HCT116 (cell line): ENCODE data around the gene FGGY. TPM values are rescaled to one million over a fixed set of nuclear protein-coding genes. Genes with fewer than 3 reads are reported as not detected.

Experiments
- ATAC-seq: fragments of 200-7000 bp; cut with Tn5 transposase; 2 replicates; pipeline ENCODE4 v1.9.1; 2020; ENCODE audit warnings: mild to moderate bottlenecking, moderate library complexity
- BruUV-seq: library from RNA; stranded (reverse); fragments of 400-500 nt; replicated peaks from 2 replicates; lab custom pipeline; 2021; lab: Mats Ljungman, UMichigan
- CTCF ChIA-PET: fragments of 300-600 bp; sonication (Branson Sonifier 250); formaldehyde crosslinking; loops from one replicate; lab custom pipeline; 2021; ENCODE audit warnings: antibody characterized with exemption; lab: Charles Lee
- POLR2A ChIA-PET: fragments of 300-600, 350-600 bp; sonication (Branson Sonifier 250); formaldehyde crosslinking; loops from one replicate; lab custom pipeline; 2021; ENCODE audit warnings: antibody characterized with exemption; lab: Charles Lee
- RAD21 ChIA-PET, 2 experiments: fragments of 300-600 bp; sonication (Branson Sonifier 250); formaldehyde crosslinking; loops; one replicate each; lab custom pipeline; 2023; ENCODE audit warnings: low total read pairs in 2 of 2; ENCODE audit not compliant: uncharacterized antibody in 2 of 2, unreplicated experiment in 2 of 2, low non-redundant PET in 1 of 2; lab: Charles Lee
- DNase-seq: peaks from one replicate; pipeline ENCODE4 v3.0.0-alpha.2; 2010; ENCODE audit warnings: low read depth, low spot score
- H2AFZ ChIP-seq: fragments of 200-600 bp; shearing (Covaris generic), sonication (generic); 2 replicates; pipeline ENCODE4 v1.6.1; 2017; ENCODE audit warnings: low read depth, mixed run types, mixed read lengths, antibody characterized with exemption, low read length; ENCODE audit not compliant: poor library complexity, severe bottlenecking
- H3K27ac ChIP-seq: 2 replicates; pipeline ENCODE4 v1.5.1; 2012; ENCODE audit warnings: low read depth, low read length
- H3K27me3 ChIP-seq: fragments of 200-600 bp; sonication (generic); 2 replicates; pipeline ENCODE4 v1.6.1; 2016; ENCODE audit warnings: mixed run types, low read length, mixed read lengths; ENCODE audit not compliant: insufficient read depth
- H3K36me3 ChIP-seq, 2 experiments: fragments of 200-500 bp in 1 of 2; fragments of 200-600 bp in 1 of 2; sonication (Bioruptor generic) in 1 of 2; sonication (generic) in 1 of 2; 2 replicates each; pipeline versions ENCODE4 v1.5.1 to v1.6.1; 2014 to 2016; ENCODE audit warnings: low read length in 2 of 2, inconsistent platforms in 1 of 2, mixed read lengths in 1 of 2, mixed run types in 1 of 2; ENCODE audit not compliant: insufficient read depth in 2 of 2, control insufficient read depth in 1 of 2
- H3K4me1 ChIP-seq, 2 experiments: fragments of 200-600 bp in 1 of 2; sonication (generic) in 1 of 2; 2 replicates each; pipeline versions ENCODE4 v1.5.1 to v1.6.1; 2012 to 2017; ENCODE audit warnings: low read length in 2 of 2, inconsistent platforms in 1 of 2, mild to moderate bottlenecking in 1 of 2, mixed read lengths in 1 of 2, mixed run types in 1 of 2, moderate library complexity in 1 of 2; ENCODE audit not compliant: insufficient read depth in 2 of 2, control insufficient read depth in 1 of 2
- H3K4me2 ChIP-seq: fragments of 200-600 bp; sonication (generic); 2 replicates; pipeline ENCODE4 v1.6.1; 2017; ENCODE audit warnings: mixed run types, low read length, mixed read lengths
- H3K4me3 ChIP-seq, 2 experiments: fragments of 200-600 bp in 1 of 2; sonication (generic) in 1 of 2; replicated peaks in 1 of 2; 2 replicates each; pipeline ENCODE4 v1.5.1; 2011 to 2016; ENCODE audit warnings: low read length in 2 of 2, control low read depth in 1 of 2, low read depth in 1 of 2, mild to moderate bottlenecking in 1 of 2, mixed read lengths in 1 of 2, mixed run types in 1 of 2
- H3K79me2 ChIP-seq: fragments of 200-600 bp; sonication (generic); 2 replicates; pipeline ENCODE4 v1.6.1; 2017; ENCODE audit warnings: mild to moderate bottlenecking, mixed run types, low read length, moderate library complexity, mixed read lengths; ENCODE audit not compliant: insufficient read depth
- H3K9ac ChIP-seq: fragments of 200-600 bp; sonication (generic); 2 replicates; pipeline ENCODE4 v1.6.1; 2016; ENCODE audit warnings: low read length, mixed read lengths
- H3K9me2 ChIP-seq: fragments of 200-600 bp; sonication (generic), shearing (Covaris generic); 2 replicates; pipeline ENCODE4 v1.6.1; 2017; ENCODE audit warnings: mixed run types, mild to moderate bottlenecking, moderate library complexity; ENCODE audit not compliant: insufficient read depth
- H3K9me3 ChIP-seq, 2 experiments: fragments of 200-500 bp in 1 of 2; fragments of 200-600 bp in 1 of 2; sonication (Bioruptor generic) in 1 of 2; sonication (generic) in 1 of 2; 2 replicates each; pipeline ENCODE4 v1.6.1; 2014 to 2017; ENCODE audit warnings: low read length in 2 of 2, mixed read lengths in 2 of 2, inconsistent platforms in 1 of 2, low read depth in 1 of 2, mild to moderate bottlenecking in 1 of 2, mixed run types in 1 of 2, moderate library complexity in 1 of 2; ENCODE audit not compliant: control insufficient read depth in 1 of 2, insufficient read depth in 1 of 2
- H4K20me1 ChIP-seq: fragments of 200-600 bp; sonication (generic), shearing (Covaris generic); 2 replicates; pipeline ENCODE4 v1.6.1; 2017; ENCODE audit warnings: mixed run types, mild to moderate bottlenecking, moderate library complexity; ENCODE audit not compliant: insufficient read depth
- CBX3 ChIP-seq: IDR thresholded peaks from 2 replicates; pipeline ENCODE4 v1.6.1; 2012; ENCODE audit warnings: low read depth
- CEBPB ChIP-seq: IDR thresholded peaks from 2 replicates; pipeline ENCODE4 v1.6.1; 2012; ENCODE audit warnings: low read depth
- EGR1 ChIP-seq: IDR thresholded peaks from 2 replicates; pipeline ENCODE4 v1.6.1; 2012; ENCODE audit warnings: low read depth
- ELF1 ChIP-seq: IDR thresholded peaks from 2 replicates; pipeline ENCODE4 v1.6.1; 2012; ENCODE audit warnings: low read depth, borderline replicate concordance
- EZH2 ChIP-seq: fragments of 200-600 bp; sonication (generic); IDR thresholded peaks from 2 replicates; pipeline ENCODE4 v1.6.1; 2017; ENCODE audit warnings: antibody characterized with exemption, mixed run types
- EZH2phosphoT487 ChIP-seq: fragments of 200-600 bp; IDR thresholded peaks from 2 replicates; pipeline ENCODE4 v1.6.1; 2018; ENCODE audit warnings: antibody characterized with exemption, borderline replicate concordance
- FOSL1 ChIP-seq: IDR thresholded peaks from 2 replicates; pipeline ENCODE4 v1.6.1; 2012; ENCODE audit warnings: low read depth
- MAX ChIP-seq: IDR thresholded peaks from 2 replicates; pipeline ENCODE4 v1.6.1; 2012
- POLR2A ChIP-seq: IDR thresholded peaks from 2 replicates; pipeline ENCODE4 v1.7.0; 2011; ENCODE audit warnings: borderline replicate concordance; ENCODE audit not compliant: insufficient read depth, insufficient read length; ENCODE audit errors: extremely low read depth
- POLR2AphosphoS5 ChIP-seq: IDR thresholded peaks from 2 replicates; pipeline ENCODE4 v1.6.1; 2011; ENCODE audit warnings: mild to moderate bottlenecking, low read depth, low read length, moderate library complexity
- RAD21 ChIP-seq: IDR thresholded peaks from 2 replicates; pipeline ENCODE4 v1.6.1; 2012; ENCODE audit warnings: low read depth, mild to moderate bottlenecking
- SIN3A ChIP-seq: IDR thresholded peaks from 2 replicates; pipeline ENCODE4 v1.6.1; 2012; ENCODE audit warnings: low read depth
- SP1 ChIP-seq: IDR thresholded peaks from 2 replicates; pipeline ENCODE4 v1.6.1; 2012; ENCODE audit warnings: low read depth
- TCF7L2 ChIP-seq: IDR thresholded peaks from 2 replicates; pipeline ENCODE4 v1.7.0; 2011; ENCODE audit warnings: borderline replicate concordance, inconsistent platforms; ENCODE audit not compliant: insufficient read depth, insufficient read length; ENCODE audit errors: extremely low read depth
- ZFX ChIP-seq: fragments of 450-650 bp; IDR thresholded peaks from 2 replicates; pipeline ENCODE4 v1.6.1; 2017
- ZNF274 ChIP-seq: fragments of 200-500 bp; sonication (Bioruptor generic); IDR thresholded peaks from 2 replicates; pipeline ENCODE4 v1.6.1; 2014; ENCODE audit warnings: mild to moderate bottlenecking, low read depth, low read length, inconsistent platforms
- intact Hi-C: fragments of 100-400 bp; cut with micrococcal nuclease; formaldehyde crosslinking; loops from 2 replicates; pipeline ENCODE4 v1.10.0; 2022
- total RNA-seq: library from RNA; stranded (reverse); gene quantifications from one replicate; pipeline ENCODE4 v1.2.1, GENCODE V29; 2021; ENCODE audit not compliant: unreplicated experiment
- TF ChIP-seq, protein P1 (sequence below): IDR thresholded peaks from 2 replicates; pipeline ENCODE4 v1.6.1; 2012; ENCODE audit warnings: low read depth
- TF ChIP-seq, protein P2 (sequence below): IDR thresholded peaks from 2 replicates; pipeline ENCODE4 v1.6.1; 2012

The FGGY gene
- total RNA-seq, 1 experiment from 2014 or later: 10.6 TPM

DNA sequence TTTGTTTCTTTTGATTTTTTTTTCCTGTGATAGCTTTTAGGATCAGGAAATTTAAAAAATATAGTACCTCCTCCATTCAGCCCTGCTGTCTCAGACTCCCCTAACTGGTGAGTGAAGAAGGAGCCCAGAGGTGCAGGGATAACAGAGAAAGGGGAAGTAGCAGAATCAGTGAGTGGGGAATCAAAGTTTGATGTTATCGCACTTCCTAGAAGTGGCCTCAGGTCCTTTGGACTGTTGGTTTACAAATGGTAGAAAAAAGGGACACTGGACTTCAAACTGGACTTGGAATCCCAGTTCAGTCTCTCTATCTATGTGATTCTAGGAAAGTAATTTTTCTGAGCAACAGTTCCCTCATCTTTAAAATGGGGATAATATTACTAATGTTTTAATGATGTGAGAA, 99.5 kb downstream of the FGGY start:
- no peak for ATAC-seq

GRCh38 chr1:59397139-59397858, 100.4 kb downstream of the FGGY start:
- Histone ChIP-seq H4K20me1 (no peaks in the 10 kb centered on the region), H3K4me3 (no peak overlapping the region), H3K27ac (no peak overlapping the region), H3K9me3 (no peaks in the 10 kb centered on the region), H3K27me3 (no peaks in the 10 kb centered on the region), H3K9ac (no peak overlapping the region), H3K9me2 (no peaks in the 10 kb centered on the region), H3K4me2 (no peak overlapping the region), H3K4me1 (peaks cover 0 to 3% of the 10 kb centered on the region in 2 experiments; a peak in 1 of 4 replicates), H3K79me2 (no peaks in the 10 kb centered on the region), H2AFZ (no peak overlapping the region), H3K36me3 (no peaks in the 10 kb centered on the region)
- BruUV-seq: no TSS peak
- ChIA-PET RAD21 (no interaction called here), CTCF (no interaction called here), POLR2A (no interaction called here)
- intact Hi-C loops: no loop called here
- DNase-seq (no peak), ATAC-seq (no peak)
- TF ChIP-seq, protein P1, sequence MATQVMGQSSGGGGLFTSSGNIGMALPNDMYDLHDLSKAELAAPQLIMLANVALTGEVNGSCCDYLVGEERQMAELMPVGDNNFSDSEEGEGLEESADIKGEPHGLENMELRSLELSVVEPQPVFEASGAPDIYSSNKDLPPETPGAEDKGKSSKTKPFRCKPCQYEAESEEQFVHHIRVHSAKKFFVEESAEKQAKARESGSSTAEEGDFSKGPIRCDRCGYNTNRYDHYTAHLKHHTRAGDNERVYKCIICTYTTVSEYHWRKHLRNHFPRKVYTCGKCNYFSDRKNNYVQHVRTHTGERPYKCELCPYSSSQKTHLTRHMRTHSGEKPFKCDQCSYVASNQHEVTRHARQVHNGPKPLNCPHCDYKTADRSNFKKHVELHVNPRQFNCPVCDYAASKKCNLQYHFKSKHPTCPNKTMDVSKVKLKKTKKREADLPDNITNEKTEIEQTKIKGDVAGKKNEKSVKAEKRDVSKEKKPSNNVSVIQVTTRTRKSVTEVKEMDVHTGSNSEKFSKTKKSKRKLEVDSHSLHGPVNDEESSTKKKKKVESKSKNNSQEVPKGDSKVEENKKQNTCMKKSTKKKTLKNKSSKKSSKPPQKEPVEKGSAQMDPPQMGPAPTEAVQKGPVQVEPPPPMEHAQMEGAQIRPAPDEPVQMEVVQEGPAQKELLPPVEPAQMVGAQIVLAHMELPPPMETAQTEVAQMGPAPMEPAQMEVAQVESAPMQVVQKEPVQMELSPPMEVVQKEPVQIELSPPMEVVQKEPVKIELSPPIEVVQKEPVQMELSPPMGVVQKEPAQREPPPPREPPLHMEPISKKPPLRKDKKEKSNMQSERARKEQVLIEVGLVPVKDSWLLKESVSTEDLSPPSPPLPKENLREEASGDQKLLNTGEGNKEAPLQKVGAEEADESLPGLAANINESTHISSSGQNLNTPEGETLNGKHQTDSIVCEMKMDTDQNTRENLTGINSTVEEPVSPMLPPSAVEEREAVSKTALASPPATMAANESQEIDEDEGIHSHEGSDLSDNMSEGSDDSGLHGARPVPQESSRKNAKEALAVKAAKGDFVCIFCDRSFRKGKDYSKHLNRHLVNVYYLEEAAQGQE: no peak
- TF ChIP-seq CBX3: no peak
- TF ChIP-seq, protein P2, sequence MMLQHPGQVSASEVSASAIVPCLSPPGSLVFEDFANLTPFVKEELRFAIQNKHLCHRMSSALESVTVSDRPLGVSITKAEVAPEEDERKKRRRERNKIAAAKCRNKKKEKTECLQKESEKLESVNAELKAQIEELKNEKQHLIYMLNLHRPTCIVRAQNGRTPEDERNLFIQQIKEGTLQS: no peak
- TF ChIP-seq RAD21: no peak
- no peak for TF ChIP-seq SIN3A
- TF ChIP-seq EZH2phosphoT487: no peak
- TF ChIP-seq FOSL1: no peak
- TF ChIP-seq SP1: no peak
- no peak for TF ChIP-seq ZNF274
- TF ChIP-seq ELF1: no peak
- no peak for TF ChIP-seq POLR2A

More for the DNA sequence above, 99.5 kb downstream of the FGGY start:
- no peak overlapping the region for H3K27ac ChIP-seq
- no peak overlapping the region for H3K9ac ChIP-seq
- TF ChIP-seq, protein P2: no peak
- TF ChIP-seq RAD21 (no peak), POLR2AphosphoS5 (no peak), SP1 (no peak), TCF7L2 (no peak), EZH2 (no peak), POLR2A (no peak), CEBPB (no peak), ZFX (no peak), EGR1 (no peak), CBX3 (no peak), MAX (no peak)
- TF ChIP-seq, all 23 proteins: peak for 0
- POLR2A ChIA-PET: no interaction called here
- Histone ChIP-seq H3K4me3 (no peak overlapping the region), H3K79me2 (no peaks in the 10 kb centered on the region), H3K9me3 (no peaks in the 10 kb centered on the region), H2AFZ (no peak overlapping the region), H3K27me3 (no peaks in the 10 kb centered on the region), H3K4me1 (peaks cover 0 to 3% of the 10 kb centered on the region in 2 experiments; a peak in 1 of 4 replicates), H4K20me1 (no peaks in the 10 kb centered on the region), H3K9me2 (no peaks in the 10 kb centered on the region), H3K36me3 (no peaks in the 10 kb centered on the region), H3K4me2 (no peak overlapping the region)
- BruUV-seq: no TSS peak
- DNase-seq: no peak
- intact Hi-C loops: no loop called here
- CTCF ChIA-PET: no interaction called here
- RAD21 ChIA-PET: no interaction called here
